MV-4-11 (cell line): ENCODE results near the gene MYO18B.
A peak's percentile ranks its signal among the peaks of the same experiment; 100 is the strongest.

ENCODE experiments used
- DNase-seq: peaks from one replicate; lab custom pipeline; 2025; lab: John Stamatoyannopoulos, UW

MYO18B gene

GRCh38 chr22:25775531-25775930, 33.5 kb downstream of the MYO18B start:
- no peak for DNase-seq

GRCh38 chr22:25777411-25777810, 35.4 kb downstream of the MYO18B start:
- no peak for DNase-seq

DNA sequence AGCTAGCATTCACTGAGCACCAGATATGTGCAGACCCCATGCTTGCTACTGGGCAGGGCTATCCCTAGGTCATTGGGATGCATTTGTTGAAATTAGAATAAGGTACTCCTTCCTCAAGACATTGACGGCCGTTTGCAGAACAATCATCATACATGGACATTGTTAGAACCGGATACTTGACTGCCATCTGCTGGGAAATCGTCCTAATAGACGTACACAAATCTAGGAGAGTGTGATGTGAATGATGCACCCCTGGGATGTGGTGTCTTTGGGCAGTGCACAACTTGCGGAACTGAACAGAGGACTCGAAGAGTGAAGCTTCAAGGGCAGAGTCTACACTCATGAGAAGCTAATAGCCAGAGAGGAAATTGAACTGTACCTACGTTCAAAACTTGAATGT, 35.9 kb downstream of the MYO18B start:
- peak; percentile 52 for DNase-seq

DNA sequence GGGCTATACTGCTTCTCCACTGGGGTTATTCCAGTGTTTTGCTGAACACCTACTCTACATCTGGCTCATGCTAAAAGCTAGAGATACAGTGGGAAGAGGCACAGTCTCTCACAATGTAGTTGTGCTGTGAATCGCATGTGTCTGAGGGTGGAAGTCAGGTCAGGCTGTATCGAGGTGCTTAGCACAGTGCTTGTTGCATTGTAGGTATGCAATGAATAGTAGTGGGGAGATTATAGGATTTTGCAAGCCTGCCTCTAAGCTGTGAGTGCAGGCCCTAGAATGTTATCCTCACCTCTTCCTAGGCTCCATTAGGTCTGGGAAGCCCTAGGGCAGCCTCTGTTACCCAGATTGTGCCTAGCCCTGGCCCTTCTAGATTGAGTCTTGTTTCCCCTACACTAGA, 37.4 kb downstream of the MYO18B start:
- DNase-seq = no peak

DNA sequence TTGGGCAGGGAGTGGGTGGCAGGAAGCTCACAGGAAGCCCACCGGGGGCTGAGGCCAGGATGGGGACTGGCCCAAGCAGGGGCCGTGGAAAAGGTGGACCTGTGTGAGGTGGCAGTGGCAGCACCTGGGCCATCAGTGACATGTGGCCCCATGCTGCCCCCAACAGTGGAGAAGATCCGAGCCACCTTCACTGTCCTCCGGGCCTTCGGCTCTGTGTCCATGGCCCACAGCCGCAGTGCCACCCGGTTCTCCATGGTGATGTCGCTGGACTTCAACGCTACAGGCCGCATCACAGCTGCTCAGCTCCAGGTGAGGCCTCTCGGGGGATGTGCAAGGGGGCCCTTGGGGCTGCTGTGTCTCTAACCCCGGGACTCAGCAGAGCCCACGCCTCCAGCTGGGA, 37.9 kb downstream of the MYO18B start:
- no peak for DNase-seq

- no peak for DNase-seq
Measured at GRCh38 chr22:25780673-25781072, 38.7 kb downstream of the MYO18B start.

DNA sequence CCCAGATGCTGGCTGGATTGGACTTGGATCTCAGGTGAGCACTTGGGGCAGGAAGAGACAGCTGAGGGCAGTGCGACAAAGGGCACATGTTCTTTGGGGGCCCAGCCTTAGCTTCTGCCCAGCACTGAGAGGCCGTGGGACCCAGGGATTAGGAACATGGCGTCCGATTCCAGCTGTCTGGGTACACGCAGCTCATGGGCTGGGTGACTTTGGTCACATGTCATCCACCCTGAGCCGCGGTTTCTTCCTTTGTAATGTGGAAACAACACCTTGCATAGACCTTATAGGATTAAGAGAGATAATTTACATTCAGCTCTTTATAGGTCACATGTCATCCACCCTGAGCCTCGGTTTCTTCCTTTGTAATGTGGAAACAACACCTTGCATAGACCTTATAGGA, 39.8 kb downstream of the MYO18B start:
- DNase-seq = no peak

DNA sequence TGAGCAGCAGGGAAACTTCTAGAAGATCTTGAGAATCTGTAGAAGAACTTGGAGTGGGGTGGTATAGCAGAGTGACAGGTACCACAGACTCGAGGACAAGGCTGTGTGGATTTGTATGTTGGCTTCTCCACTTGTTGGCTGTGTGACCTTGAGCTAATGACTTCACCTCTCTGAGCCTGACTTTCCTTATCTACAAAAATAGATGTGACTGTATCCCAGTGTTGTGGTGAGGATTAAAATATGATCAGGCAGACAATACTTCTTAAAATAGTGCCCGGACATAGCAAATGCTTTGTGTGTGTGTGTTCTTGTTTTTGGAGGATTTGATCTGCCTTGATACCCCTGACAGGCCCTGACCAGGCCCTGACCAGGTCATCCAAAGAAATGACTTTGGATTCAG, 40.8 kb downstream of the MYO18B start:
- no peak for DNase-seq

DNA sequence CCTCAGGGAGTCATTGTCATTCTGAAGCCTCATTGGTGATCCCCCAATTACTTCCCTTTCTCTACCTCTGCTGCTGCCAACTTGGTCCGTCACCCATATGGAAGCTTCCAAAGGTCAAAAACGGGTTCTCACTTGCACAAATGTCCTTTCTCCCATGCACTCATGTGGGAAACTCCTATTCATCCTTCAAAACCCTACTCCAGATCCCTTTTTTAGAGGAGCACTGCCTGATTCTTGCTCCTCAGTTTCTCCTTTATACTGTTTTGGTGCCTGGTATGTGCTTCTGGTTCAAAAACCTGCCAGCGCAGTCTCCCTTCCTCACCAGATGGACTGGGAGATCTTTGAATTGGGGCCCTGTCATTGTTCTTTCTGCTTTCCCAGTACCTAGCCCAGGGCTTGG, 41.9 kb downstream of the MYO18B start:
- DNase-seq = no peak

- DNase-seq = no peak
Measured at GRCh38 chr22:25786165-25786564, 44.2 kb downstream of the MYO18B start.

- DNase-seq = no peak
Measured at GRCh38 chr22:25791556-25791955, 49.6 kb downstream of the MYO18B start.

DNA sequence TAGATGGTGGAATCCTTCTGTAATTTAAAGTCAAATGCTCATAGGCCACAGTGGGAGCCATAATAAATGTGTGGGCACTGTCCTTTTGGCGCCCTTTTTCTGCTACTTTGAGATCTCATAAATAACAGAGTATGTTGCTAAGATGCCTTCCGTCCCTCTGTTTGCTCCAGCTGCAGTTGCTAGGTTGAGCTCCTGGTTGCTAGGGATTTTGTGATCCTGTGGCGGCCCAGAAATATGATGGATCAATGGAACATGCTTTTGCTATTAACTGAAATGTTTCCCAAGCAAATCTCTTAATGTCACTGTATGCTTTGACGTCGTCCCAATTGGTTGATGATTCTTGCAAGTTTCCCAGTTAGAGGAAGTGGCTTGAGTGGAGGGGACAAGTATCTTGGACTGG, 53.5 kb downstream of the MYO18B start:
- no peak for DNase-seq

GRCh38 chr22:25797498-25798290, 55.7 kb downstream of the MYO18B start:
- no peak for DNase-seq

- no peak for DNase-seq
Measured at GRCh38 chr22:25800766-25801165, 58.8 kb downstream of the MYO18B start.

DNA sequence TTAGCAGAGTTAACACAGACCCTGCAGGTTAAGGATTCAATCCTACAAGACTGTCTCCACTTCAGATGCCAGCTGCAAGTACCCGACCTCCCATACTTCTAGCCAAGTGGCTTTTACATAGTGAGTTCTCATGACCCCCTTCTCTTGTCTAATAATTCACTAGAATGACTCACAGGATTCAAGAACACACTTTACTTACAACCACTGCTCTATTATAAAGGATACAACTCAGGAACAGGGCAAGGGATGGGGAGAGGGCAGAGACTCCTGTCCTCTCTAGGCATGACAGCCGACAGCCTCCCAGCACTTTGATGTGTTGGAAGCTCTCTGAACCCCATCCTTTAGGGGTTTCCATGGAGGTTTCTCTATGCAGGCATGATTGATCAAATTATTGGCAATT, 60.0 kb downstream of the MYO18B start:
- DNase-seq = no peak

DNA sequence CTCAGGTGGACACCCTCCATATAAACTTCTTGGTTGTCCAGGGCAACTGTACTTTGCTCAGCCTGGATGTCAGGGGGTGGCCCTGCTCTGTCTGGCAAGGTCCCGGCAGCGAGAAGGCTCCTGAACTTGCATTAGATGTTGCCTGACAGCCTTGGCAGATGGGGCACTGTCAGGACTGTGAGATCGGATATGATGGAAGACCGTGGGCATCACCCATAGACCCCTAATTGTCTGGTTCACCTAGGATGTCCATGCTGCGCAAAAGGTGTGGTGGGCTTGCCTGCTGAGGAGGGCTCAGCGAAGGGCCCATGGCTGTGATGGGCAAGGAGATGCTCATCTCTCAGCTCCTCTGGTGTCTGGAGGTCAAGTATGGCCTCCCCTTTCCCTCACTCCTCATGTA, 62.7 kb downstream of the MYO18B start:
- DNase-seq = no peak

- no peak for DNase-seq
Measured at GRCh38 chr22:25806579-25806978, 64.6 kb downstream of the MYO18B start.

DNA sequence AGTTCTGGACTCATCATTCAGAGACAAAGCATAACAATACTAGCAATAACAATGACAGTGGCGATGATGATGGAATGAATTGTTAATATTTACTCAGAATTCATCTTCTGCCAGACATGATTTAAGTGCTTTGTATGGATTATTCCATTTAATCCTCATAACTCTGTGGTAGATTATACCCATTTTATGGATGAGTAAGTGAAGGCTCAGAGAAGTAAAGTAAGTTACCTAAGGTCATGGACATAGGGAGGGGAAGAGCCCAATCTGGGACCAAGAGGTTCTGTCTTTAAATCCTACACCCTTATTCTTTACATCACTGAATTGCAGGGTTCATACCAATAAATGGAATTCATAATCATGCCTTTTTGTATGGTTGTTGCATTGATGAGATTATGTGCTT, 72.7 kb downstream of the MYO18B start:
- DNase-seq = no peak

GRCh38 chr22:25815561-25815960, 73.6 kb downstream of the MYO18B start:
- DNase-seq = no peak

- DNase-seq = no peak
Measured at GRCh38 chr22:25816522-25817059, 74.6 kb downstream of the MYO18B start.

- DNase-seq = no peak
Measured at GRCh38 chr22:25817092-25817943, 75.3 kb downstream of the MYO18B start.

DNA sequence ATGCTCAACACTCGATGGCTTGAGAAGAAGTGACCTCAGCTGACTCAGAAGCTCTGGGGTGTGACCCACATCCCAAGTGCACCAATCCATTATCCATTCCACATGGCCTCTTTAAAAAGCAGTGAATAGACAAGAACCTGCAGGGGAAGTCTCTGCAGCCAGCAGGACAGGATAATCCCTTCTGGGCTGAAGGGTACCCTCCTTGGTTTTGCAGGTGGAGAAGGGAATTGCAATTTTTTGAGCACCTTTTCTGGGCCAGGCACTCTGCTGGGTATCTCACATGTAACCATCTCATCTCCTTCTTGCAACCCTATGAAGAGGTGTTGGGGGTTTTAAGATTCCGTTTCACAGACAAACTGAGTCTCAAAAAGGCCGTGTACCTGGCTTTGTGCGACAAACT, 76.6 kb downstream of the MYO18B start:
- no peak for DNase-seq

GRCh38 chr22:25822344-25822743, 80.4 kb downstream of the MYO18B start:
- no peak for DNase-seq
